ENCODE measurements around the gene EPHA4.

EPHA4 gene

GRCh38 chr2:221465776-221466175 is 106.3 kb downstream of the EPHA4 start:
- no peak for DNase-seq

GRCh38 chr2:221464971-221465370 is 107.1 kb downstream of the EPHA4 start:
- no peak for DNase-seq

GRCh38 chr2:221463241-221463896 is 108.7 kb downstream of the EPHA4 start:
- no peak for DNase-seq

- no peak for DNase-seq
These were observed 110.2 kb downstream of the EPHA4 start for GRCh38 chr2:221461901-221462300.

DNA sequence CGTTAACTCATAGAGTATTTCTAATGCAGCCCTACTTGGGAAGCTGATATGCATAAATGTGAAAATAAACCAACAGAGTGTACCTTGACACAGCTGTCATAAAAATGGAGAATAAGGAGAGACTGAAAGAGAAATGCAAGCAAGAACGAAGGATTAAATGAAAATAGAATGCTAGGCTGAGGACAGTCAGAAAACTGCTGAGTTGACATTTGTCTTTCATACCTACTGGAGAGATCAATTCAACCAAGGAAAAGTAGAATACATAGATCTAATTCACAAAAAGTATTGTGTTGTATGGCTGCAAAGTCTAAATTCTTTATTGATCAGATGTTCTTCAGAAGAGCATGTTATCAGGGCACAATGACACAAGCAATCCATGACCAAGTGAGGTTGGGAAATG is 112.0 kb downstream of the EPHA4 start:
- no peak for DNase-seq

- no peak for DNase-seq
These were observed 113.5 kb downstream of the EPHA4 start for GRCh38 chr2:221458578-221458977.

DNA sequence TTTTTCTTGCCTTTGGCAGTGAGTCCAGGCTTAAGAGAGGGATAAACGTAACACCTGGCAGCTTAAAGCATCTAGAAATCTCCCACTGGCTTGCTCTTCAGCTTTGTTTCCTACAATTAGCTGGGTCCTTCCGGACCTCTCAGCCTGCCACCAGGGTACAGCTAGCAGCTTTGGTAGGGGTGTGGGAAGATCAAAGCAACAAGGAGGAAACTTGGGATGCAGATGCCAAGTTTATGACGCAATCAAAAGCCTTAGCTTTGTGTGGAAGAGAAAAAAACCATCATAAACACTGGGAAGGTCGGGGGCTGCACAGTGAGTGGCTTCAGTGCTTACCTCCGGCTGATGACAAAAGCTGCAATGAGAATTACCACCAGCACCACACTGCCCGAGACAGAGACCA is 116.9 kb downstream of the EPHA4 start:
- DNase-seq, result no peak

DNA sequence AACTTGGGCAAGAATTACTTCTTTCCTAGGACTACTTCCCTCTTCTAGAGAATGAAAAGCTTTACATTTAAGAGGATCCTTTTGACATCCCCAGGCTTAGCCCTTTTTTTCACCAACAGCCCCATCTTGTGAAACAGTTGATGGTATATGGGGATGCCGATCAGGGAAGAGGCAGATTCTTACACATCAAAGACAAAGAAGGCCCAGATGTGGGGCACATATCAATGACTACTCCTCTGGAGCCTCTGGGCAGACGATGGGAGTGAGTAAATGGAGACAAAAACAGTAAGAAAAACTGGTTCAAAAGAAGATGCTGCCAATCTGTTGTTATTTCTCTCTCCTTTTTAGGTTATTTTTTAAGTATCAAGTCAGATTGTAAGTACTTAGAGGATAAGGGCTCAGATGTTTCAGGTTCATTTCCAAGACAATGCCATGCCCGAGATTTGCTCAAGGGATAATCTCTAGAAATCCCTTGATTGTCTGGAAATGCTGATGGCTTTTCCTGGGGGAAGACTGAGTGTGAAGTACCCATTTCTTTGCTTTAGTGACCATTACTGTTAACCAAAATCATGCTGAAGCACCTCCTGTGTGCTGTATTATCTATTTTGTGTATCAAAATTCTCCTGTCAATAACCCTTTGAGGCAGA is 117.5 kb downstream of the EPHA4 start:
- no peak for DNase-seq

DNA sequence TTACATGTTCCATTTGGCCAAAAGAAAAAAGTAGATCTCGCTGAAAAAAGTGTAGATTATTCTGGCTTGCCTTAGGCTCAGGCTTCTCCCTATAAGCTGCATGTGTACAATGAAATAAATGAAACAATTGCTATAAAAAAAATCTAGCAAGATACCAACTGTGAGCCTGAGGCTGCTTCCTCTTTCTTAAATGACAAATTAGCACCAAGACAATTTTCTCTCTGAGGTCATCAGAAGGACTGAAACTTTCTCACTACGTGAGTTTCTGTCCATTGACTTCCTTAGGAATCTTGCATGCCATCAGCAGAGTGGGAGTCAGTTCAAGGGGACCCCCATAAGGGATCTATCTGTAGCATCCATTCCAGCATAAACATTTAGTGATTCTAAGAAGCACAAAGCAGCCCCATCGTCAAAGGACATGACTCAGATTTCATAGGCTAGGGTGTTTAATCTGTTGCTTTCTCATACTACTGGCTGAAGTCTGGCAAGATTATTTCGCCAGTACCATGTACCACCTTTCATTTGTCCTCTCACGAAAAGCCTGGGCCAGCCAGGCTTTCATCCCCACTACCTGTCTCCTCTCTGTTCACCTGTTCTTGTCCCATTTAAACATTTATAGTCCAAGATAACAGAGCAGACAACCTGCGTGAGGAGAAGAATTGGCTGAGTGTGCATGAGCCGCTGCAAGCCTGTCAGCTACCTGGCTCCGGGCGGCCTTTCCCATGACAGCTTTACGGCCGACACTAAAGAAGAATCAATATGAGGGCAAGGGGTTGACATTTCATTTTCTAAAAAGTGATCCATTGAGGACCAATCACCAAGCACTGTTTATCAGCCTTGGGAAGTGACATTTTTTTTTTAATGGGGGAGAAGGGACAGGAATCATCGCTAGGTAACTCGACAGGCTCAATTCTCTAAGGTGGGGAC is 120.0 kb downstream of the EPHA4 start:
- DNase-seq, result no peak

DNA sequence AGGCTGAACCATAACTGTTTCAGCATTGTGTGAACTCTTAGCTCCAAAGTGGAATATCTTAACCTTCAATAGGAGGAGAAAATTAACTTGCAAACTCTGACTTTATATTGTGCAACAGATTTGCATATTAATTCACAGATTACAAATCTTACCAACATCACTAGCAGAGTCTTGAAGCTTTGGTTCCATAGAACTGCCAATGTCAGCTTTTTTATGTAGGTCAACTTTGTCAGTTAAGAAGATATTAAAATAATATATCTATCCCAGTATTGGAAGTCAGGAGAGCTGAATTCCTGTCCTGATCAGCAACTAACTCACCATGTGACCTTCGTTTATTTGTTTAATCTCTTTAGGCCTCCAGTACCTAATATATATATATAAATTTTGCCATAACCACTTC is 121.8 kb downstream of the EPHA4 start:
- no peak for DNase-seq

DNA sequence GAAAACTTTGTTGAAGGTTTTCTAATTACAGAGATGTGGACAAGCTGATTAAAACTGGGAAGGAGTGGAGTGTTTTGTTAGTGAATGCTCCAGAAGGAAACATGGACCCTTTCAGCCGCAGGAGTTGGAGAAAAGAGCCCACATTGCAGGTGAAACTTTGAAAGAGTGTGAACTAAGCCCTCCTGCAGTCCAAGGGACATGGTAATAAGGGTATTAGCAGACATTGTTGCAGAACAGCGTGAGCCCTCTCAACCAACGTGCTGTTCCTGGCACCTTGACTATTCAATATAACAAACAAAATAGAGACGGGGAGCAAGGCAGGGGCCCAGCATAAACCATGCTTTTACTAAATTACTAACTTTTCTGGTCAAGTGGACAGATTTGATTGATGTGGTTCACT is 122.7 kb downstream of the EPHA4 start:
- no peak for DNase-seq

DNA sequence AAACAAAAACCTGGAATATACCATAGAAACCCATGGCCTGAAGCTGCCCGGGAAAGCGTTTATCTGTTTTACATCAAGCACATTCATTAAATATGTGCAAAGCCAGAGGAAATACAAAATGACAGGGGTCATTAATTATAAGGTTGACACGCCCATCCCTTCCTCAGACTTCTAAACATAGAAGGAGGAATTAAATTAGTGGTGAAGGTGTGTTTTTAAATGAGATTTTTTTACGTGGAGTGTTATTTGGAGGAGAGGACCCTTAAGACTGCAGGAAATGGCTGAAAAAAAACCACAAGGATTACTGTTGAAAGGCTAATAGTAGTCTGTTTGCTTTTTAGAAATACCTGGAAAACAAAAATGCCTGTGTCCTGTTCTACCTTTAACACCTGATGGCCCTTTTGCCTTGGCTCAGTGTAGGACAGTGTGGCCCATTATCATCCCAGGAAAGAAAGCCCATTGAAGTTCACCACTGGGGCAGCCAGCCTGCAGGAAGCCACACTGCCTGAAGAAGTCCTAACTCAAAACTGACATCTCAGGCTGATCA is 123.2 kb downstream of the EPHA4 start:
- DNase-seq, result no peak

DNA sequence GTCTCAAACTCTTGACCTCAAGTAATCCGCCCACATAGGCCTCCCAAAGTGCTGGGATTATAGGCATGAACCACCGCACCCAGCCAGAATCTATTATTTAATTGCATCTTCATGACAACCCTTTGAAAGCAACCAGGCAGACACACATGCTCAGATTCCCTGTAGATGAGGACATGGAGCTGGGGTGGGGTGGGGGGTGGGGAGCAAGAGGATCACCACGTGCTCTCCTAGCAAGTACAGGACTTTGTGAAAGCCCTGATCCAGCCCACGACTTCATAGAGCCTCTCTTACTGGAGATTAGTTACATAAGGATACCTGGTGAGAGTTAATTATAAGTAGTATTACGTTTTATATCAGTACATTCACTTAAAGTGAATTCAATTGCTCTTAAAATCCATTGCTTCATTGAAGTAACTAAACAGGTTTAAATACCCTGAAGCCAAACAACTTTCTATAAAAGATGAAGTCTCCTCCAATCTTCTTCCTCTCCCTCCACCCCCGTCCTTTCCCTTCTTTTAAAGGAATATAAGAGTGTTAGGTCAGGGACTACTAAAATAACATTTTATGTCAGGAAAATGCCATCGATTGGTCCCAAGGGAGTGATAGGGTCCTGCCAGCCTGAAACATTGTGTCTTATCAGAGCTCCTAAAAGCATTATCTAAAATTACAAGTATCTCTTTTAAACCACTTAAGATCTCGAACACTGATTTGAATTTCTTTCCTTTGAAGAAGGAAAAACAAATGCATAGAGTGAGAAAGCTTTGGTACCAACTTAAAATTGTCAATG is 123.9 kb downstream of the EPHA4 start:
- no peak for DNase-seq

- no peak for DNase-seq
These were observed 124.8 kb downstream of the EPHA4 start for GRCh38 chr2:221447310-221447709.

- DNase-seq, result no peak
These were observed 126.0 kb downstream of the EPHA4 start for GRCh38 chr2:221446140-221446539.

- DNase-seq, result no peak
These were observed 128.0 kb downstream of the EPHA4 start for GRCh38 chr2:221444106-221444505.

DNA sequence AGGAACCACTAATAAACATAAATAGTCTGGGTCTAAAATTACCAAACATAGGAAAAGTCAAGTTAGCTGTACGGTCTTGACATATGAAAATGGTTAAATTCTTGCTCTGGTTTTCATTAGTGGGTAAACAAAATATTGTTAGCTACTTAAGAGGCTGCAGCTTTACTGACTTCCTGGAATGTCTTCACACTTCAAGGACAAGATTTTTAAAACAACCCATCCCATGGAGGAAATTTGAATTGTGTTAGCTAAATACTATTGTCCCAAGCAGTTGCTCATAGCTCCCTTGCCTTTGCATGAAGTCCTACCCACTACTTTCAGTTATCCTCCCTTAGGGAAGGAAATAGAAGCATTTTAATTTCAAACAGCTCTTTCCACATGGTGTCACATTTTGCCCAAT is 128.5 kb downstream of the EPHA4 start:
- DNase-seq, result no peak

- DNase-seq, result no peak
These were observed 130.0 kb downstream of the EPHA4 start for GRCh38 chr2:221442128-221442527.

DNA sequence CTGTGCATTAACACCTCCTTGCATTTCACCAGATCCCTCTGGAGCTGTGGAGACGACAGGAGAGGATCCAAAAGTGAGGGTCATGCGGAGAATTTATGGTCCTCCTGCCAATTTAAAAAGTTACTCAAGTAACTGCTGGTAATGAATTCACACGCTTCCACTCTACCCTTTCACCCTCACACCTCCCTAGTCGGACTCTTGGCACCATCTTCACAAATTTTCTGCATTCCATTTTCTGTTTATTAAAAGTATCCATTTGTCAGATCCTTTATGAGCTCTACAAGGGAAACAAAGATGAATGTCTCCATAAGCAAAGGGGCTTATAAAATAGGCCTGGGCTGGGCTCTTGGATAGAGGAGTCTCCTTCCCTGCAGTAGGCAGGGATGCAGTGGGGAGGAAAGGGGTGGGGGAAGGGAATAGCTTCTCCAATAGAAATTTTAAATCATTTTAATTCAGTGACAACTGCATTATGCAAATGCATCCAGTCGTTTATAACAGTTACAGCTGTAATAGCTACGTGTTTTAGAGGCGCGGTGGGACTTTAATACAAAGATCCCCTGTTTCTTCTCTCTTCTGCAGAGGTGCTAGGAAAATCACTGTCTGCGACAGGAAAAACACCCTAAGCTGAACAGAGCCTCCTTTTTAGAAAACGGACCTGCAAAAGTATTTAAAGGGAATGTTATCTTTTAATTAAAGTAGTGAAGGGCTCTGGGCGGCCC is 132.2 kb downstream of the EPHA4 start:
- no peak for DNase-seq

DNA sequence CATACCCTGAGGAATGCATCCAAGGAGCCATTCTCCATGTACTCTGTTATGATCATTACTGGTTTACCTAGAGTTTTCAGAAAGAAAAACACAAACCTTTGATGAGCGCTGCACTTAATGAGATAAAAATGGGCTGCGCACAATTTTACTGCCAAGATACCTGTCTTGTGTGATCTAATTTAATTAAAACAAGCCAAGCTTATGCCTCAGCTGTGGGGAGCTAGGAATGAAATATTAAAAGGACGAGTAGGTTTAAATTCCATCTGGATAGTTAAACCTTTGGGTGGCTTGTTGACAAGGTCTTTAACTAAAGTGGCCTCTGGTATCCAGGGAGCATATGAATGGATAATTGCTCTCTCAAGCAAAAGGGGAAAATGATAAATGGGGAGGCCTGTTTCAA is 135.0 kb downstream of the EPHA4 start:
- DNase-seq, result no peak

GRCh38 chr2:221435171-221435570 is 136.9 kb downstream of the EPHA4 start:
- no peak for DNase-seq

- no peak for DNase-seq
These were observed 138.0 kb downstream of the EPHA4 start for GRCh38 chr2:221434142-221434541.

Measured in bone marrow (tissue), 2 donors.